OCI-LY1 (cell line): ENCODE measurements around the gene TMEM233.

Experiments
- EZH2 ChIP-seq: fragments of 200-600 bp; sonication (generic), shearing (Covaris generic); IDR thresholded peaks from 2 replicates; pipeline ENCODE4 v1.8.0; 2017; ENCODE audit warnings: borderline replicate concordance, mixed run types, mild to moderate bottlenecking, antibody characterized with exemption, low read length, moderate library complexity, mixed read lengths
- TF ChIP-seq, protein P1 (sequence below): fragments of 200-600 bp; sonication (generic), shearing (Covaris generic); IDR thresholded peaks from 2 replicates; pipeline ENCODE4 v1.5.1; 2017; ENCODE audit warnings: mild to moderate bottlenecking, antibody characterized with exemption, low read length, moderate library complexity, mixed read lengths

GRCh38 chr12:119687406-119687805 is 93.8 kb downstream of the TMEM233 start:
- TF ChIP-seq, protein P1, sequence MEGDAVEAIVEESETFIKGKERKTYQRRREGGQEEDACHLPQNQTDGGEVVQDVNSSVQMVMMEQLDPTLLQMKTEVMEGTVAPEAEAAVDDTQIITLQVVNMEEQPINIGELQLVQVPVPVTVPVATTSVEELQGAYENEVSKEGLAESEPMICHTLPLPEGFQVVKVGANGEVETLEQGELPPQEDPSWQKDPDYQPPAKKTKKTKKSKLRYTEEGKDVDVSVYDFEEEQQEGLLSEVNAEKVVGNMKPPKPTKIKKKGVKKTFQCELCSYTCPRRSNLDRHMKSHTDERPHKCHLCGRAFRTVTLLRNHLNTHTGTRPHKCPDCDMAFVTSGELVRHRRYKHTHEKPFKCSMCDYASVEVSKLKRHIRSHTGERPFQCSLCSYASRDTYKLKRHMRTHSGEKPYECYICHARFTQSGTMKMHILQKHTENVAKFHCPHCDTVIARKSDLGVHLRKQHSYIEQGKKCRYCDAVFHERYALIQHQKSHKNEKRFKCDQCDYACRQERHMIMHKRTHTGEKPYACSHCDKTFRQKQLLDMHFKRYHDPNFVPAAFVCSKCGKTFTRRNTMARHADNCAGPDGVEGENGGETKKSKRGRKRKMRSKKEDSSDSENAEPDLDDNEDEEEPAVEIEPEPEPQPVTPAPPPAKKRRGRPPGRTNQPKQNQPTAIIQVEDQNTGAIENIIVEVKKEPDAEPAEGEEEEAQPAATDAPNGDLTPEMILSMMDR: no peak
- no peak for TF ChIP-seq EZH2
